ENCODE results near the gene PTPRU. TPM values are rescaled to one million over a fixed set of nuclear protein-coding genes. Genes with fewer than 3 reads are reported as not detected.

Gene PTPRU
- total RNA-seq, 1 donor from 2014 or later = 92.5 TPM

- H3K36me3 Mint-ChIP-seq (ENCODE audit: unreplicated experiment) = peaks cover 11% of the 10 kb centered on the region
- peak; percentile 10 for TF ChIP-seq CTCF (IDR thresholded peaks at IDR 0.05; ENCODE audit: partially characterized antibody, unreplicated experiment)
- peaks cover 14% of the 10 kb centered on the region for H3K4me1 Mint-ChIP-seq (ENCODE audit: low read depth, unreplicated experiment)
- peaks cover 2% of the 10 kb centered on the region for H3K9me3 Mint-ChIP-seq (ENCODE audit: unreplicated experiment)
- H3K27me3 Mint-ChIP-seq (ENCODE audit: unreplicated experiment) = peaks cover 13% of the 10 kb centered on the region
- H3K27ac Mint-ChIP-seq (ENCODE audit: unreplicated experiment) = peak overlapping the region; percentile 14
- H3K4me3 Mint-ChIP-seq (ENCODE audit: unreplicated experiment) = no peak overlapping the region
- no peak for DNase-seq
These were observed 132.9 kb downstream of the PTPRU start for GRCh38 chr1:29368936-29369932.

GRCh38 chr1:29370067-29370466 is 133.7 kb downstream of the PTPRU start:
- no peak for DNase-seq
- H3K36me3 Mint-ChIP-seq (ENCODE audit: unreplicated experiment) = peaks cover 11% of the 10 kb centered on the region
- TF ChIP-seq CTCF (IDR thresholded peaks at IDR 0.05; ENCODE audit: partially characterized antibody, unreplicated experiment) = no peak
- peaks cover 10% of the 10 kb centered on the region for H3K4me1 Mint-ChIP-seq (ENCODE audit: low read depth, unreplicated experiment)
- H3K27me3 Mint-ChIP-seq (ENCODE audit: unreplicated experiment) = peaks cover 11% of the 10 kb centered on the region
- H3K4me3 Mint-ChIP-seq (ENCODE audit: unreplicated experiment) = no peak overlapping the region
- H3K27ac Mint-ChIP-seq (ENCODE audit: unreplicated experiment) = no peak overlapping the region
- peaks cover 2% of the 10 kb centered on the region for H3K9me3 Mint-ChIP-seq (ENCODE audit: unreplicated experiment)

GRCh38 chr1:29371332-29371731 is 135.0 kb downstream of the PTPRU start:
- Mint-ChIP-seq H3K9me3 (ENCODE audit: unreplicated experiment) (peaks cover 2% of the 10 kb centered on the region), H3K27me3 (ENCODE audit: unreplicated experiment) (peaks cover 11% of the 10 kb centered on the region), H3K27ac (ENCODE audit: unreplicated experiment) (no peak overlapping the region), H3K4me1 (ENCODE audit: low read depth, unreplicated experiment) (peaks cover 10% of the 10 kb centered on the region), H3K4me3 (ENCODE audit: unreplicated experiment) (no peak overlapping the region), H3K36me3 (ENCODE audit: unreplicated experiment) (peaks cover 22% of the 10 kb centered on the region)
- no peak for DNase-seq
- TF ChIP-seq CTCF (IDR thresholded peaks at IDR 0.05; ENCODE audit: partially characterized antibody, unreplicated experiment) = no peak

GRCh38 chr1:29372108-29372507 is 135.8 kb downstream of the PTPRU start:
- DNase-seq = no peak
- no peak for TF ChIP-seq CTCF (IDR thresholded peaks at IDR 0.05; ENCODE audit: partially characterized antibody, unreplicated experiment)
- Mint-ChIP-seq H3K4me1 (ENCODE audit: low read depth, unreplicated experiment) (peaks cover 10% of the 10 kb centered on the region), H3K27ac (ENCODE audit: unreplicated experiment) (no peak overlapping the region), H3K4me3 (ENCODE audit: unreplicated experiment) (no peak overlapping the region), H3K36me3 (ENCODE audit: unreplicated experiment) (peaks cover 27% of the 10 kb centered on the region), H3K9me3 (ENCODE audit: unreplicated experiment) (peaks cover 2% of the 10 kb centered on the region), H3K27me3 (ENCODE audit: unreplicated experiment) (peaks cover 9% of the 10 kb centered on the region)

Other genes with a start within 250 kb of the PTPRU start
- 5.8 TPM for gene TMEM200B, start 112.6 kb upstream of the PTPRU start, total RNA-seq (ENCODE audit: unreplicated experiment)
- 69.0 TPM for gene SRSF4, start 54.6 kb upstream of the PTPRU start, total RNA-seq (ENCODE audit: unreplicated experiment)
- 21.4 TPM for gene MECR, start 5.6 kb upstream of the PTPRU start, total RNA-seq (ENCODE audit: unreplicated experiment)